Measurements from ENCODE around the gene SLC38A2. TPM values are rescaled to one million over a fixed set of nuclear protein-coding genes. Genes with fewer than 3 reads are reported as not detected.
A peak's percentile ranks its signal among the peaks of the same experiment; 100 is the strongest.

SLC38A2 gene
- total RNA-seq, 1 experiment from 2014 or later = 381 TPM

DNA sequence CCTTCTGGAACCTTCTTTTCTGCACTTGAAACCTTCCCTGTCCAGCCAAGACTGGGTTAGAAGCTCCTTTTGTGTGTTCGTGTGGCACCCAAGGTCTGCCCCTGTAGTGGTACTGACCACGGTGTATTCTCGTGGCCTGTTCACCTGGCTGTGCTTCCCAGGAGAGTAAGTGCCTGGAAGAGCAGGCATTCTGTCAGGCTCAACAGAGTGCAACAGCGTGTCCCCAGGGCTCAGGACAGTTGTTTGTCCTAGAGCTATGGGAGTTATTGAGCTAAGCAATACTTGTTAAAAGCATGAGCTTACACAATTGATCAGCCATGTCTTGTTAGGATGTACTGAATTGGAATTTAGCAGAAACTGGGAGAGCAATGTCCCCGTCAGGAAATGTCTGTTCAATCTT, 12.9 kb upstream of the SLC38A2 start:
- ATAC-seq = no peak
- TF ChIP-seq NR2C2 (CRISPR knock-in tag; IDR thresholded peaks at IDR 0.05) = no peak
- Mint-ChIP-seq H3K4me1 (peaks cover 75% of the 10 kb centered on the region), H3K36me3 (peaks cover 14% of the 10 kb centered on the region), H3K4me3 (peak overlapping the region; percentile 59), H3K9me3 (no peaks in the 10 kb centered on the region), H3K27ac (peak overlapping the region; percentile 88), H3K27me3 (ENCODE audit: low read depth) (no peaks in the 10 kb centered on the region)
- DNase-seq (ENCODE audit: low spot score) = no peak
- ChIA-PET POLR2A (interaction anchor here (0.6 to 1.0 kb wide), 2 partner anchors 12 to 117 kb away, joined by 3 read pairs; partner anchors contain the start of gene SLC38A1), CTCF (interaction anchor here (0.7 to 1.9 kb wide), 2 partner anchors 45 to 276 kb away, joined by 5 to 6 read pairs; no protein-coding TSS in a partner anchor)

DNA sequence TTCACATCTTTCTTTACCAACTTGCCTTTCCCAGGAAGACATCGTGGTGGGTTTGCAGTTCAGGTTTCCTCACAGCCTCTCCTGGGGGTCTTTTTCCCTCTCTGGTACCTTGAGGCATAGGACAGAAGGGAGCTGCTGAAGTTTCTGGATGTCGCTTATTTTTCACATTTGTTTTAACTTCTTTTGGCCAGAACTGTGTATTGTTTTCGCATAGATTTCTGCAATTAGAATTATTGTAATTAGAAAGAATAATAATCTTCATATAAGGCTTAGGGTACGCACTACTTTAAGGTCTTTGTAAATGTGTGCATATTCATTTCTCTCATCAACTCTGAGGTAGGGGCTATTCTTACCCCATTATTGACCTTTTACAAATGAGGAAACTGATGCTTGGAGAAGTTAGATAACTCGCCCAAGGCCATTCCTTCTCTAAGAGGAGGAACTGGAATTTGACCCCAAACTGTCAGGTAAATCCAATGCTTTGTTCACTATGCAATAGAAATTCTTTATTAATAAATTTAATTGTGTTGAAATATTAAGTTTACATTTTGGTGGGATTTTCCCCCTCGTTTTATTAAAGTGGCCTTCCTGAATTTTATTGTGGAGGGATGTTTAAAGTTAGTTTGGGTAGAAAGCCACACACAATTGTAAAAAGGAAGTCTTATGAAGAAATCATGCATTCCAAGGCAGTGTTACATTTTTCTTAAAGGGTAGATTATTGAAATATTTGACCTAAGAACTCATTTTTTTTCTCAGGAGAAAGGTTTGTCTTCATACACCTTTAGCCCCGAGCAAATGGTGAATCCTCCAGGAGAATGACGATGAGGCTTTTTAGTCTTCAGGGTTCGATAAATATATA, 12.1 kb upstream of the SLC38A2 start:
- ATAC-seq = no peak
- CTCF ChIA-PET = interaction anchor here (1.9 kb wide), 1 partner anchor 277 kb away, joined by 6 read pairs; no protein-coding TSS in a partner anchor
- Mint-ChIP-seq H3K27ac (peak overlapping the region; percentile 93), H3K27me3 (ENCODE audit: low read depth) (no peaks in the 10 kb centered on the region), H3K36me3 (peaks cover 20% of the 10 kb centered on the region), H3K9me3 (peaks cover 6% of the 10 kb centered on the region), H3K4me1 (peaks cover 73% of the 10 kb centered on the region), H3K4me3 (peak overlapping the region; percentile 89)
- POLR2A ChIA-PET = interaction anchor here (1.0 to 1.5 kb wide), 4 partner anchors 12 to 277 kb away, joined by 3 to 9 read pairs (median 4); partner anchors contain the start of gene SLC38A1
- DNase-seq (ENCODE audit: low spot score) = no peak
- no peak for TF ChIP-seq NFATC4 (CRISPR knock-in tag; IDR thresholded peaks at IDR 0.05)
- TF ChIP-seq ZNF416 (CRISPR knock-in tag; IDR thresholded peaks at IDR 0.05) = no peak
- no peak for TF ChIP-seq JUN (CRISPR knock-in tag; IDR thresholded peaks at IDR 0.05)
- TF ChIP-seq TEAD1 (CRISPR knock-in tag; IDR thresholded peaks at IDR 0.05) = no peak
- no peak for TF ChIP-seq CREB1 (CRISPR knock-in tag; IDR thresholded peaks at IDR 0.05)
- TF ChIP-seq, protein P1, sequence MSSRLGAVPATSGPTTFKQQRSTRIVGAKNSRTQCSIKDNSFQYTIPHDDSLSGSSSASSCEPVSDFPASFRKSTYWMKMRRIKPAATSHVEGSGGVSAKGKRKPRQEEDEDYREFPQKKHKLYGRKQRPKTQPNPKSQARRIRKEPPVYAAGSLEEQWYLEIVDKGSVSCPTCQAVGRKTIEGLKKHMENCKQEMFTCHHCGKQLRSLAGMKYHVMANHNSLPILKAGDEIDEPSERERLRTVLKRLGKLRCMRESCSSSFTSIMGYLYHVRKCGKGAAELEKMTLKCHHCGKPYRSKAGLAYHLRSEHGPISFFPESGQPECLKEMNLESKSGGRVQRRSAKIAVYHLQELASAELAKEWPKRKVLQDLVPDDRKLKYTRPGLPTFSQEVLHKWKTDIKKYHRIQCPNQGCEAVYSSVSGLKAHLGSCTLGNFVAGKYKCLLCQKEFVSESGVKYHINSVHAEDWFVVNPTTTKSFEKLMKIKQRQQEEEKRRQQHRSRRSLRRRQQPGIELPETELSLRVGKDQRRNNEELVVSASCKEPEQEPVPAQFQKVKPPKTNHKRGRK (CRISPR knock-in tag; IDR thresholded peaks at IDR 0.05; ENCODE audit: borderline replicate concordance) = no peak
- no peak for TF ChIP-seq SMAD3 (CRISPR knock-in tag; IDR thresholded peaks at IDR 0.05; ENCODE audit: borderline replicate concordance)
- no peak for TF ChIP-seq SP1 (CRISPR knock-in tag; conservative IDR thresholded peaks at IDR 0.05)
- TF ChIP-seq, protein P2, sequence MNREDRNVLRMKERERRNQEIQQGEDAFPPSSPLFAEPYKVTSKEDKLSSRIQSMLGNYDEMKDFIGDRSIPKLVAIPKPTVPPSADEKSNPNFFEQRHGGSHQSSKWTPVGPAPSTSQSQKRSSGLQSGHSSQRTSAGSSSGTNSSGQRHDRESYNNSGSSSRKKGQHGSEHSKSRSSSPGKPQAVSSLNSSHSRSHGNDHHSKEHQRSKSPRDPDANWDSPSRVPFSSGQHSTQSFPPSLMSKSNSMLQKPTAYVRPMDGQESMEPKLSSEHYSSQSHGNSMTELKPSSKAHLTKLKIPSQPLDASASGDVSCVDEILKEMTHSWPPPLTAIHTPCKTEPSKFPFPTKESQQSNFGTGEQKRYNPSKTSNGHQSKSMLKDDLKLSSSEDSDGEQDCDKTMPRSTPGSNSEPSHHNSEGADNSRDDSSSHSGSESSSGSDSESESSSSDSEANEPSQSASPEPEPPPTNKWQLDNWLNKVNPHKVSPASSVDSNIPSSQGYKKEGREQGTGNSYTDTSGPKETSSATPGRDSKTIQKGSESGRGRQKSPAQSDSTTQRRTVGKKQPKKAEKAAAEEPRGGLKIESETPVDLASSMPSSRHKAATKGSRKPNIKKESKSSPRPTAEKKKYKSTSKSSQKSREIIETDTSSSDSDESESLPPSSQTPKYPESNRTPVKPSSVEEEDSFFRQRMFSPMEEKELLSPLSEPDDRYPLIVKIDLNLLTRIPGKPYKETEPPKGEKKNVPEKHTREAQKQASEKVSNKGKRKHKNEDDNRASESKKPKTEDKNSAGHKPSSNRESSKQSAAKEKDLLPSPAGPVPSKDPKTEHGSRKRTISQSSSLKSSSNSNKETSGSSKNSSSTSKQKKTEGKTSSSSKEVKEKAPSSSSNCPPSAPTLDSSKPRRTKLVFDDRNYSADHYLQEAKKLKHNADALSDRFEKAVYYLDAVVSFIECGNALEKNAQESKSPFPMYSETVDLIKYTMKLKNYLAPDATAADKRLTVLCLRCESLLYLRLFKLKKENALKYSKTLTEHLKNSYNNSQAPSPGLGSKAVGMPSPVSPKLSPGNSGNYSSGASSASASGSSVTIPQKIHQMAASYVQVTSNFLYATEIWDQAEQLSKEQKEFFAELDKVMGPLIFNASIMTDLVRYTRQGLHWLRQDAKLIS (CRISPR knock-in tag; IDR thresholded peaks at IDR 0.05; ENCODE audit: borderline replicate concordance) = no peak
- TF ChIP-seq, protein P3, sequence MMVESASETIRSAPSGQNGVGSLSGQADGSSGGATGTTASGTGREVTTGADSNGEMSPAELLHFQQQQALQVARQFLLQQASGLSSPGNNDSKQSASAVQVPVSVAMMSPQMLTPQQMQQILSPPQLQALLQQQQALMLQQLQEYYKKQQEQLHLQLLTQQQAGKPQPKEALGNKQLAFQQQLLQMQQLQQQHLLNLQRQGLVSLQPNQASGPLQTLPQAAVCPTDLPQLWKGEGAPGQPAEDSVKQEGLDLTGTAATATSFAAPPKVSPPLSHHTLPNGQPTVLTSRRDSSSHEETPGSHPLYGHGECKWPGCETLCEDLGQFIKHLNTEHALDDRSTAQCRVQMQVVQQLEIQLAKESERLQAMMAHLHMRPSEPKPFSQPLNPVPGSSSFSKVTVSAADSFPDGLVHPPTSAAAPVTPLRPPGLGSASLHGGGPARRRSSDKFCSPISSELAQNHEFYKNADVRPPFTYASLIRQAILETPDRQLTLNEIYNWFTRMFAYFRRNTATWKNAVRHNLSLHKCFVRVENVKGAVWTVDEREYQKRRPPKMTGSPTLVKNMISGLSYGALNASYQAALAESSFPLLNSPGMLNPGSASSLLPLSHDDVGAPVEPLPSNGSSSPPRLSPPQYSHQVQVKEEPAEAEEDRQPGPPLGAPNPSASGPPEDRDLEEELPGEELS (CRISPR knock-in tag; IDR thresholded peaks at IDR 0.05) = no peak
- TF ChIP-seq OVOL2 (CRISPR knock-in tag; IDR thresholded peaks at IDR 0.05; ENCODE audit: borderline replicate concordance) = no peak
- TF ChIP-seq, protein P4, sequence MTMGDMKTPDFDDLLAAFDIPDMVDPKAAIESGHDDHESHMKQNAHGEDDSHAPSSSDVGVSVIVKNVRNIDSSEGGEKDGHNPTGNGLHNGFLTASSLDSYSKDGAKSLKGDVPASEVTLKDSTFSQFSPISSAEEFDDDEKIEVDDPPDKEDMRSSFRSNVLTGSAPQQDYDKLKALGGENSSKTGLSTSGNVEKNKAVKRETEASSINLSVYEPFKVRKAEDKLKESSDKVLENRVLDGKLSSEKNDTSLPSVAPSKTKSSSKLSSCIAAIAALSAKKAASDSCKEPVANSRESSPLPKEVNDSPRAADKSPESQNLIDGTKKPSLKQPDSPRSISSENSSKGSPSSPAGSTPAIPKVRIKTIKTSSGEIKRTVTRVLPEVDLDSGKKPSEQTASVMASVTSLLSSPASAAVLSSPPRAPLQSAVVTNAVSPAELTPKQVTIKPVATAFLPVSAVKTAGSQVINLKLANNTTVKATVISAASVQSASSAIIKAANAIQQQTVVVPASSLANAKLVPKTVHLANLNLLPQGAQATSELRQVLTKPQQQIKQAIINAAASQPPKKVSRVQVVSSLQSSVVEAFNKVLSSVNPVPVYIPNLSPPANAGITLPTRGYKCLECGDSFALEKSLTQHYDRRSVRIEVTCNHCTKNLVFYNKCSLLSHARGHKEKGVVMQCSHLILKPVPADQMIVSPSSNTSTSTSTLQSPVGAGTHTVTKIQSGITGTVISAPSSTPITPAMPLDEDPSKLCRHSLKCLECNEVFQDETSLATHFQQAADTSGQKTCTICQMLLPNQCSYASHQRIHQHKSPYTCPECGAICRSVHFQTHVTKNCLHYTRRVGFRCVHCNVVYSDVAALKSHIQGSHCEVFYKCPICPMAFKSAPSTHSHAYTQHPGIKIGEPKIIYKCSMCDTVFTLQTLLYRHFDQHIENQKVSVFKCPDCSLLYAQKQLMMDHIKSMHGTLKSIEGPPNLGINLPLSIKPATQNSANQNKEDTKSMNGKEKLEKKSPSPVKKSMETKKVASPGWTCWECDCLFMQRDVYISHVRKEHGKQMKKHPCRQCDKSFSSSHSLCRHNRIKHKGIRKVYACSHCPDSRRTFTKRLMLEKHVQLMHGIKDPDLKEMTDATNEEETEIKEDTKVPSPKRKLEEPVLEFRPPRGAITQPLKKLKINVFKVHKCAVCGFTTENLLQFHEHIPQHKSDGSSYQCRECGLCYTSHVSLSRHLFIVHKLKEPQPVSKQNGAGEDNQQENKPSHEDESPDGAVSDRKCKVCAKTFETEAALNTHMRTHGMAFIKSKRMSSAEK (CRISPR knock-in tag; IDR thresholded peaks at IDR 0.05; ENCODE audit: borderline replicate concordance) = no peak
- TF ChIP-seq, protein P5, sequence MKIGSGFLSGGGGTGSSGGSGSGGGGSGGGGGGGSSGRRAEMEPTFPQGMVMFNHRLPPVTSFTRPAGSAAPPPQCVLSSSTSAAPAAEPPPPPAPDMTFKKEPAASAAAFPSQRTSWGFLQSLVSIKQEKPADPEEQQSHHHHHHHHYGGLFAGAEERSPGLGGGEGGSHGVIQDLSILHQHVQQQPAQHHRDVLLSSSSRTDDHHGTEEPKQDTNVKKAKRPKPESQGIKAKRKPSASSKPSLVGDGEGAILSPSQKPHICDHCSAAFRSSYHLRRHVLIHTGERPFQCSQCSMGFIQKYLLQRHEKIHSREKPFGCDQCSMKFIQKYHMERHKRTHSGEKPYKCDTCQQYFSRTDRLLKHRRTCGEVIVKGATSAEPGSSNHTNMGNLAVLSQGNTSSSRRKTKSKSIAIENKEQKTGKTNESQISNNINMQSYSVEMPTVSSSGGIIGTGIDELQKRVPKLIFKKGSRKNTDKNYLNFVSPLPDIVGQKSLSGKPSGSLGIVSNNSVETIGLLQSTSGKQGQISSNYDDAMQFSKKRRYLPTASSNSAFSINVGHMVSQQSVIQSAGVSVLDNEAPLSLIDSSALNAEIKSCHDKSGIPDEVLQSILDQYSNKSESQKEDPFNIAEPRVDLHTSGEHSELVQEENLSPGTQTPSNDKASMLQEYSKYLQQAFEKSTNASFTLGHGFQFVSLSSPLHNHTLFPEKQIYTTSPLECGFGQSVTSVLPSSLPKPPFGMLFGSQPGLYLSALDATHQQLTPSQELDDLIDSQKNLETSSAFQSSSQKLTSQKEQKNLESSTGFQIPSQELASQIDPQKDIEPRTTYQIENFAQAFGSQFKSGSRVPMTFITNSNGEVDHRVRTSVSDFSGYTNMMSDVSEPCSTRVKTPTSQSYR (CRISPR knock-in tag; IDR thresholded peaks at IDR 0.05) = no peak
